Neural crest cell (in vitro differentiated cells): Measurements from ENCODE around the gene CFL2. TPM values are rescaled to one million over a fixed set of nuclear protein-coding genes. Genes with fewer than 3 reads are reported as not detected.

Experiments
- DNase-seq: peaks from one replicate; pipeline ENCODE4 v3.0.0; 2021; ENCODE audit warnings: low read depth, mixed read lengths, low spot score
- H3K27ac Mint-ChIP-seq: one replicate; pipeline ENCODE4 v1.8.0; 2021; ENCODE audit warnings: mild to moderate bottlenecking, mixed read lengths; ENCODE audit not compliant: unreplicated experiment
- H3K27me3 Mint-ChIP-seq: 2 replicates; pipeline ENCODE4 v1.8.0; 2021; ENCODE audit warnings: low read depth, mild to moderate bottlenecking, mixed read lengths
- H3K36me3 Mint-ChIP-seq: 2 replicates; pipeline ENCODE4 v1.8.0; 2021; ENCODE audit warnings: low read depth, mild to moderate bottlenecking, mixed read lengths
- H3K4me1 Mint-ChIP-seq: 2 replicates; pipeline ENCODE4 v1.8.0; 2021; ENCODE audit warnings: mixed read lengths
- H3K4me3 Mint-ChIP-seq: one replicate; pipeline ENCODE4 v1.8.0; 2021; ENCODE audit warnings: mild to moderate bottlenecking, mixed read lengths
- H3K9me3 Mint-ChIP-seq: 2 replicates; pipeline ENCODE4 v1.8.0; 2021; ENCODE audit warnings: mixed read lengths
- total RNA-seq: library from RNA; stranded (reverse); gene quantifications from 2 replicates; pipeline ENCODE4 v1.2.1, GENCODE V29; 2021
- TF ChIP-seq, protein P1 (sequence below): fragments of 200-600 bp; sonication (generic); conservative IDR thresholded peaks from 2 replicates; pipeline ENCODE4 v1.5.0; 2021; ENCODE audit warnings: antibody characterized with exemption, mild to moderate bottlenecking

Gene CFL2
- total RNA-seq, 1 donor from 2014 or later, result 56.5 TPM

DNA sequence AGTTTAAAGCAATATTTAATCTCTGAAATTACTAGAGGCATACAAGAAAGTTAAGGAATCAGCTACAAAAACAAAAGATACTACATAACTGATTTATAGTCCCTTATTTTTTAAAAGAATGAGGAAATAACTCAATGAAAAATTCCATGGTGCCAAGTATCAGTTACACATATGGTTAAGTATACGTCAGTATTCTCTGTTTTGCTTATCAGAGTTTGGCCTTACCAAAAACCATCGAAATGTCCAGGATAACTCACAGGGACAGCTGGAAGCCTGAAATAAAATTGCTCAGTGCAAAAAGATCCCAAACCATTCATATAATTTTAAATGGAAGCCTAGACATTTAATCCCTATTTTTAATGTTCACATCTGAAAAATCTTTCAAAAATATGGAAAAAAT is 3.6 kb downstream of the CFL2 start:
- Mint-ChIP-seq H3K4me3 (no peak overlapping the region), H3K9me3 (no peaks in the 10 kb centered on the region), H3K27ac (no peak overlapping the region), H3K27me3 (peaks cover 4% of the 10 kb centered on the region), H3K36me3 (peaks cover 3% of the 10 kb centered on the region), H3K4me1 (peaks cover 19% of the 10 kb centered on the region)
- DNase-seq, result no peak
- TF ChIP-seq, protein P1, sequence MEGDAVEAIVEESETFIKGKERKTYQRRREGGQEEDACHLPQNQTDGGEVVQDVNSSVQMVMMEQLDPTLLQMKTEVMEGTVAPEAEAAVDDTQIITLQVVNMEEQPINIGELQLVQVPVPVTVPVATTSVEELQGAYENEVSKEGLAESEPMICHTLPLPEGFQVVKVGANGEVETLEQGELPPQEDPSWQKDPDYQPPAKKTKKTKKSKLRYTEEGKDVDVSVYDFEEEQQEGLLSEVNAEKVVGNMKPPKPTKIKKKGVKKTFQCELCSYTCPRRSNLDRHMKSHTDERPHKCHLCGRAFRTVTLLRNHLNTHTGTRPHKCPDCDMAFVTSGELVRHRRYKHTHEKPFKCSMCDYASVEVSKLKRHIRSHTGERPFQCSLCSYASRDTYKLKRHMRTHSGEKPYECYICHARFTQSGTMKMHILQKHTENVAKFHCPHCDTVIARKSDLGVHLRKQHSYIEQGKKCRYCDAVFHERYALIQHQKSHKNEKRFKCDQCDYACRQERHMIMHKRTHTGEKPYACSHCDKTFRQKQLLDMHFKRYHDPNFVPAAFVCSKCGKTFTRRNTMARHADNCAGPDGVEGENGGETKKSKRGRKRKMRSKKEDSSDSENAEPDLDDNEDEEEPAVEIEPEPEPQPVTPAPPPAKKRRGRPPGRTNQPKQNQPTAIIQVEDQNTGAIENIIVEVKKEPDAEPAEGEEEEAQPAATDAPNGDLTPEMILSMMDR, result no peak

DNA sequence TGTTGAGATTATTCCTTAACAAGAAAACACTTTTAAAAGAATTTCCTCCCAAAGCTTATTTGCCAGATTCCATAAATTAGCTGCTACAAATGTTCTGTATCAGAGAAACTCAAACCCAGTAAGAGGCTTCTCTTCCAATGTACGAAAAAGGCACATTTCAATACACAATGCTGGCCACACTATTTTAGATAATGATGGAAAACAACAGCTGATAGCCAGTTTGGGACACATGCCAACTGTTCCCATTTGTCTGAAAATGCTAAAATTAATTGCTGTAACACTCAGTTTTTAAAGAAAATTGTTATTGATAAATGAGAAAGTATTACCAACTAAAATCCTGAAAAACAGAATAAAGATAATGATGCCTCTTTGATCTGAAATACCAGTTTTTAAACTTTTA is 4.4 kb downstream of the CFL2 start:
- H3K36me3 Mint-ChIP-seq, result peaks cover 3% of the 10 kb centered on the region
- H3K4me1 Mint-ChIP-seq, result peaks cover 19% of the 10 kb centered on the region
- DNase-seq, result no peak
- no peaks in the 10 kb centered on the region for H3K27me3 Mint-ChIP-seq
- TF ChIP-seq, protein P1, result no peak
- no peak overlapping the region for H3K27ac Mint-ChIP-seq
- H3K4me3 Mint-ChIP-seq, result no peak overlapping the region
- H3K9me3 Mint-ChIP-seq, result no peaks in the 10 kb centered on the region

DNA sequence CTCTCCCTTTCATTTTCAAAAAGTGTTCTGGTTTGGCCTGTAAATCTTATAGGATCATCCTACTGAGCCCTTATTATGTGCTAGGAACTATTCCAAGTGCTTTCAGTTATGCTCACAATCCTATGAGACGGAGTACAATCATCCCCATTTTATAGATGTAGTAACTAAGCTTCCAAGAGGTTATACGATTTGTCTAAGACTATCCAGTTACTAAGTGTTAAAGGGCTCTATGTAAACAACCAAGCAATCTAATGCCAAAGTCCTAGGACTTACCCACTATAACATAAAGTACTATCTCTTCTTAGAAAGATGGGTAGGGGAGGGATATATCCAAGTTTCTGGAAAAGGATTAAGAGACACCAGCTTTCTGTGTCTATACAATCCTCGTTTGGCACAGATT is 6.7 kb downstream of the CFL2 start:
- no peak overlapping the region for H3K27ac Mint-ChIP-seq
- peaks cover 7% of the 10 kb centered on the region for H3K4me1 Mint-ChIP-seq
- TF ChIP-seq, protein P1, result no peak
- DNase-seq, result no peak
- H3K9me3 Mint-ChIP-seq, result no peaks in the 10 kb centered on the region
- H3K4me3 Mint-ChIP-seq, result no peak overlapping the region
- no peaks in the 10 kb centered on the region for H3K27me3 Mint-ChIP-seq
- H3K36me3 Mint-ChIP-seq, result peaks cover 3% of the 10 kb centered on the region

DNA sequence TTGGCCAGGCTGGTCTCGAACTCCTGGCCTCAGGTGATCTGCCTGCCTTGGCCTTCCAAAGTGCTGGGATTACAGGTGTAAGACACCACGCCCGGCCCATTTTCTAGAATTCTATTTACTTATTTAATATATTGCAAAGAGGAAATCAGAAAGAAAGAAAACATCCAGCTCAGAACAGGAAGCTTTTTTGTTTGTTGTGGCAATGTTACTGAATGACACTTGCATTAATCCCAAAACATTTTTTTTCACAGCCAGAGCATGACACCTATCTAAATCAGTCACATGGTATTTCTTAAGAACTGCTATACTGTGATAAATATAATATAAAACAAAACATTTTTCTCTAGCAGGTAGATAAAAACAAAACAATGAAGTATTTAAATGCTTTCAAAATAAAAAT is 12.6 kb downstream of the CFL2 start:
- TF ChIP-seq, protein P1, result no peak
- H3K9me3 Mint-ChIP-seq, result no peaks in the 10 kb centered on the region
- no peaks in the 10 kb centered on the region for H3K36me3 Mint-ChIP-seq
- H3K27me3 Mint-ChIP-seq, result no peaks in the 10 kb centered on the region
- no peaks in the 10 kb centered on the region for H3K4me1 Mint-ChIP-seq
- H3K4me3 Mint-ChIP-seq, result no peak overlapping the region
- no peak for DNase-seq
- no peak overlapping the region for H3K27ac Mint-ChIP-seq

DNA sequence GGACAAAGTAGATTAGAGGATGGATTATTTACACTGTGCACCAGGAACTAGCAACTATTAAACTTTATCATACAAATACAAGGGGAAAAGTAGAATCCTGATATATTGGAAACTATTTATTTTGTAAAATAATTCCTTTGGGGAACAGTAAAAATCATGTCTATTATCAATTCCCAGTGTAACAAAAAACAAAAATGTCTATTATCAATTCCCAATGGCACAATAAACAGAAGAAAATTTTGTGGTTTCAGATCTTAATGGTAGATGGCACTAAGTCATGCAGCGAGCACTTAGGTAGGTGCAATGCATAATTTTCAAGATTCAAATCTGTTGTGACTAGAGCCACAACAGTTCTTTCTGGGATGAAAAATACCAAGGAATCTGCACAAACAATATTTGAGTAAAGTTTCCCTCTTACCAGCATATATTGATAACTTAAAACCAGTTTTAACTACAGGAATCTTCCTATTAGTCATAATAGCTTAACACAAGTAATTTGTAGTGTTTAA is 13.7 kb downstream of the CFL2 start:
- Mint-ChIP-seq H3K27me3 (no peaks in the 10 kb centered on the region), H3K36me3 (no peaks in the 10 kb centered on the region), H3K9me3 (no peaks in the 10 kb centered on the region), H3K4me1 (no peaks in the 10 kb centered on the region), H3K27ac (no peak overlapping the region), H3K4me3 (no peak overlapping the region)
- DNase-seq, result no peak
- TF ChIP-seq, protein P1, result no peak
